ENCODE measurements around the gene LZTS3. TPM values are rescaled to one million over a fixed set of nuclear protein-coding genes. Genes with fewer than 3 reads are reported as not detected.
"Not testable (repeated sequence)": the region's sequence is repeated elsewhere in the genome, so short reads cannot be mapped to it uniquely, and the experiment has no call there.

Gene LZTS3
- total RNA-seq, 1 donor from 2014 or later: 12.8 TPM

DNA sequence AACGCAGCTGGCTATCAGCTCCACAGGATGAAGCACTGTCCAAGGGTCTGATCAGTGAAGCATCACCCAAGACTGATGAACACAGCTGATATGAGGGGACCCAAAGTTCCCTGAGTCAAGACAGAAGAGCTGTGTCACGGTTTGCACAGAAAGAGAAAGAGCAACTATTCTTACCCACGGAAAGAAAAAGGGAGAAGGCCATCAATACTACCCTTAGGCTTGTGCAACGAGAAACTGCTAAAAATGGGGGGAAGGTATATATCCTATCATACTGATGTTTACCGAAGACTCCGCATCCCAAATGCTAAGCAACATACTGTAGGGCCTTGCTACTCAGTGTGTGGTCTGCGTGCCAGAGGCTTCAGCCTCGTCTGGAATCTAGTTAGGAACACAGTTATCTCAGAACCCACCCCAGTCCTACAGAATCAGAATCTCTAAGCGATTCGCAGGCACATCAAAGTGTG is 14.3 kb downstream of the LZTS3 start:
- H3K27me3 ChIP-seq: no peaks in the 10 kb centered on the region
- H3K27ac ChIP-seq: peak overlapping the region; percentile 88
- H3K4me3 ChIP-seq: peak overlapping the region; percentile 62 to 100
- no peak for DNase-seq (ENCODE audit: extremely low spot score in 2 of 2)
- intact Hi-C loops (cut with DNase I): no loop called here
- H3K4me1 ChIP-seq: peaks cover 54% of the 10 kb centered on the region
- no peaks in the 10 kb centered on the region for H3K9me3 ChIP-seq
- TF ChIP-seq, protein P1, sequence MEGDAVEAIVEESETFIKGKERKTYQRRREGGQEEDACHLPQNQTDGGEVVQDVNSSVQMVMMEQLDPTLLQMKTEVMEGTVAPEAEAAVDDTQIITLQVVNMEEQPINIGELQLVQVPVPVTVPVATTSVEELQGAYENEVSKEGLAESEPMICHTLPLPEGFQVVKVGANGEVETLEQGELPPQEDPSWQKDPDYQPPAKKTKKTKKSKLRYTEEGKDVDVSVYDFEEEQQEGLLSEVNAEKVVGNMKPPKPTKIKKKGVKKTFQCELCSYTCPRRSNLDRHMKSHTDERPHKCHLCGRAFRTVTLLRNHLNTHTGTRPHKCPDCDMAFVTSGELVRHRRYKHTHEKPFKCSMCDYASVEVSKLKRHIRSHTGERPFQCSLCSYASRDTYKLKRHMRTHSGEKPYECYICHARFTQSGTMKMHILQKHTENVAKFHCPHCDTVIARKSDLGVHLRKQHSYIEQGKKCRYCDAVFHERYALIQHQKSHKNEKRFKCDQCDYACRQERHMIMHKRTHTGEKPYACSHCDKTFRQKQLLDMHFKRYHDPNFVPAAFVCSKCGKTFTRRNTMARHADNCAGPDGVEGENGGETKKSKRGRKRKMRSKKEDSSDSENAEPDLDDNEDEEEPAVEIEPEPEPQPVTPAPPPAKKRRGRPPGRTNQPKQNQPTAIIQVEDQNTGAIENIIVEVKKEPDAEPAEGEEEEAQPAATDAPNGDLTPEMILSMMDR (IDR thresholded peaks at IDR 0.05): no peak
- no peak for TF ChIP-seq POLR2A (IDR thresholded peaks at IDR 0.05)
- no peak for TF ChIP-seq POLR2AphosphoS5 (IDR thresholded peaks at IDR 0.05; ENCODE audit: insufficient read depth in 1 of 2, low read depth in 1 of 2)
- H3K36me3 ChIP-seq: no peaks in the 10 kb centered on the region

DNA sequence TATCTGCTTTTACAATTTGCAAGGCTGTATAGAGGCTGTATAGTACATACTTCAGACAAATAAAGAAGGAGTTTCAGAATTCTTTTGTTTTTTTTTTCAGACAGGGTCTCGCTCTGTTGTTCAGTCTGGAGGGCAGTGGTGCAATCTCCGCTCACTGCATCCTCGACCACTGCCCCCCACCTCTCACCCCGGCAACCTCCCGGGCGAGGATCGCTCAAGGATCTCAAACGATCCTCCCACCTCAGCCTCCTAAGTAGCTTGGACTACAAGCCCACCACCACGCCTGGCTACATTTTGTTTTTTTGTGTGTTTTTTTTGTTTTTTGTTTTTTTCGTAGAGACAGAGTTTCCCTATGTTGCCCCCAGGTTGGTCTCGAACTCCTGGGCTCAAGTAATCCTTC is 15.5 kb downstream of the LZTS3 start:
- no peak for DNase-seq (ENCODE audit: extremely low spot score in 2 of 2)
- Histone ChIP-seq H3K9me3 (no peaks in the 10 kb centered on the region), H3K4me3 (peak overlapping the region in 1 of 2 donors; percentile 100), H3K4me1 (peaks cover 63% of the 10 kb centered on the region), H3K36me3 (no peaks in the 10 kb centered on the region), H3K27ac (no peak overlapping the region), H3K27me3 (no peaks in the 10 kb centered on the region)
- TF ChIP-seq POLR2AphosphoS5 (IDR thresholded peaks at IDR 0.05; ENCODE audit: insufficient read depth in 1 of 2, low read depth in 1 of 2) (no peak), POLR2A (IDR thresholded peaks at IDR 0.05) (no peak)
- TF ChIP-seq, protein P1 (IDR thresholded peaks at IDR 0.05): no peak
- intact Hi-C loops (cut with DNase I): loop anchor here (1.0 kb wide), 1 partner anchor 45 kb away; no protein-coding TSS in a partner anchor

DNA sequence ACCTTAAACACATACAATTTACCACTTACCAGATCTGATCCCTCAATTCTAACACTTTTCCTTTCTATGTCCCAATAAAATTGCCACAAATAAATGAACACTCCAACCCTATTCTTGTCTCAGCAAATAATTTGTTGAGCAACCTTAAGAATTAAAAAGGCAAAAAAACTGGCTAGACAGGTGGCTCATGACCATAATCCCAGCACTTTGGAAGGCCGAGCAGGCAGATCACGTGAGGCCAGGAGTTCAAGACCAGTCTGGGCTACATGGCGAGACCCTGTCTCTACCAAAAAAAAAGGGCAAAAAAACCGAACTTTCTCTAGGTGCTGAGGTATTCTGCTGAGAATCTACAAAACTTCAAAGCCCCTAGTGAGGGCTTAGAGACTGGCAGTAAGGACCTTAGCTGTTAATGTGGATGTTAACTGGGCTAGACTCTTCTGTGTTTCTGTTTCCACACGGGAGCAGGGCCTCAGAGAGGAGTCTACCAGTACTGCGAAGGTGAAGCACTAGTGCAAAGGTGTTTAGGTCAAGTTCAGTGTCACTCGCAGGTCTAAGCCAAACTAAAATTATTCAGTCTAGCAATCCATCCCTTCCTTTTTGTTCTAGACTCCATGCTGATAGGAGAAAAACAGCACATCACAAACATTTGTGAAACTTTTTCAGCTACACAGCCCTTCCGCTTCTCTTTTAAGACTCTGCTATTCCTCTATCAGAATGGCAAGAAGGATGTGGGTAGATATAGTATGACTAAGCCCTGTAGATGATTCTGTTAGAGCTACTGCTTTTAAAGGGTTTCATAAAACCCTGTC is 16.3 kb downstream of the LZTS3 start:
- Histone ChIP-seq H3K27me3 (no peaks in the 10 kb centered on the region), H3K27ac (no peak overlapping the region), H3K36me3 (no peaks in the 10 kb centered on the region), H3K9me3 (no peaks in the 10 kb centered on the region), H3K4me1 (peaks cover 70% of the 10 kb centered on the region), H3K4me3 (peak overlapping the region in 1 of 2 donors; percentile 100)
- intact Hi-C loops (cut with DNase I): loop anchor here (1.0 kb wide), 1 partner anchor 46 kb away; no protein-coding TSS in a partner anchor
- TF ChIP-seq, protein P1 (IDR thresholded peaks at IDR 0.05): no peak
- peak in 1 of 2 donors; percentile 44 for TF ChIP-seq POLR2AphosphoS5 (IDR thresholded peaks at IDR 0.05; ENCODE audit: insufficient read depth in 1 of 2, low read depth in 1 of 2)
- DNase-seq (ENCODE audit: extremely low spot score in 2 of 2): no peak

DNA sequence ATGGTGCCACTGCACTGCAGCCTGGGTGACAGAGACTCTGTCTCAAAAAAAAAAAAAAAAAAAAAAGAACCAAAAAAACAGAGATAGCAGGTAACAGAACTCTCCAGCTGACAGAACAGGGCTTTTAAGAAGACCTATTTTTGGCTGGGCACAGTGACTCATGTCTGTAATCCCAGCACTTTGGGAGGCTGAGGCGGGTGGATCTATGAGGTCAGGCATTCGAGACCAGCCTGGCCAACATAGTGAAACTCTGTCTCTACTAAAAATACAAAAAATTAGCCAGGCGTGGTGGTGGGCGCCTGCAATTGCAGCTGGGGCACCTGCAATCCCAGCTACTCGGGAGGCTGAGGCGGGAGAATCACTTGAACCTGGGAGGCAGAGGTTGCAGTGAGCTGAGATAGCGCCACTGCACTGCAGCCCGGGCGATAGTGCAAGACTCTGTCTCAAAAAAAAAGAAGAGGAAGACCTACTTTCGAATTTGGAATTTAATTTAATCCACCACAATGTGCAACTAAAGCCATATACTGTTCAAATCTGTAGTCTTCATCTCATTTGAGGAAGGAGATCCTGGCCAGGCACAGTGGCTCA is 21.2 kb downstream of the LZTS3 start:
- H3K36me3 ChIP-seq: peaks cover 0 to 17% of the 10 kb centered on the region in 2 donors
- H3K9me3 ChIP-seq; intact Hi-C loops (cut with DNase I); H3K27me3 ChIP-seq; DNase-seq (ENCODE audit: extremely low spot score in 2 of 2); H3K4me3 ChIP-seq; H3K27ac ChIP-seq: not testable (repeated sequence)
- H3K4me1 ChIP-seq: peaks cover 59% of the 10 kb centered on the region

DNA sequence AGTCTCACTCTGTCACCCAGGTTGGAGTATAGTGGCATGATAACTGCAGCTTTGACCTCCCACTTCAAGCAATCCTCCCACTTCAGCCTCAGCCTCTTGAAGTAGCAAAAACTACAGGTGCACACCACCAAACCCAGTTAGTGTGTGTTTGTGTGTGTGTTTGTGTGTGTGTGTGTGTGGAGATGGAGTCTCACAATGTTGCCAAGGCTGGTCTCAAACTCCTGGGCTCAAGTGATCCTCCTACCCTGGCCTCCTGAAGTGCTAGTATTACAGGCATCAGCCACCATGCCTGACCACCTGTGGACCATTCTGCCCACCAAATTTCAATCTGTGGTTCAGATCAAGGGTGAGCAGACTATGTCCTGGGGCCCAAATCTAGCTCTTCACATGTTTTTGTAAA is 22.4 kb downstream of the LZTS3 start:
- Histone ChIP-seq H3K4me3 (no peak overlapping the region), H3K27ac (no peak overlapping the region), H3K27me3 (no peaks in the 10 kb centered on the region), H3K9me3 (no peaks in the 10 kb centered on the region), H3K4me1 (peaks cover 46% of the 10 kb centered on the region), H3K36me3 (peaks cover 0 to 23% of the 10 kb centered on the region in 2 donors)
- intact Hi-C loops (cut with DNase I): no loop called here
- no peak for DNase-seq (ENCODE audit: extremely low spot score in 2 of 2)
- TF ChIP-seq POLR2AphosphoS5 (IDR thresholded peaks at IDR 0.05; ENCODE audit: insufficient read depth in 1 of 2, low read depth in 1 of 2) (no peak), POLR2A (IDR thresholded peaks at IDR 0.05) (no peak)
- TF ChIP-seq, protein P1 (IDR thresholded peaks at IDR 0.05): no peak
